Testis (tissue), 3 donors: ENCODE results near the gene COL17A1. TPM values are rescaled to one million over a fixed set of nuclear protein-coding genes. Genes with fewer than 3 reads are reported as not detected.

Source experiments
- DNase-seq: peaks from one replicate; pipeline ENCODE4 v3.0.0-alpha.2; 2019
- H3K27ac ChIP-seq, 2 donors: fragments of 200-600 bp; sonication (generic); one replicate each; pipeline ENCODE4 v1.5.1; 2019
- H3K27me3 ChIP-seq: fragments of 200-600 bp; sonication (generic); one replicate; pipeline ENCODE4 v1.5.1; 2019
- H3K36me3 ChIP-seq: fragments of 200-600 bp; sonication (generic); one replicate; pipeline ENCODE4 v1.5.1; 2017; ENCODE audit warnings: low read depth; ENCODE audit errors: missing control alignments
- H3K4me1 ChIP-seq: fragments of 200-600 bp; sonication (generic); one replicate; pipeline ENCODE4 v1.5.1; 2019
- H3K4me3 ChIP-seq, 2 donors: fragments of 200-600 bp; sonication (generic); one replicate each; pipeline ENCODE4 v1.5.1; 2017 to 2019
- H3K9me3 ChIP-seq: fragments of 200-600 bp; sonication (generic); one replicate; pipeline ENCODE4 v1.5.1; 2017
- CTCF ChIP-seq, 3 experiments: fragments of 450-650 bp in 2 of 3; fragments of 200-600 bp in 1 of 3; sonication (generic) in 1 of 3; IDR thresholded peaks; one replicate each; pipeline ENCODE4 v1.5.1; 2016 to 2019; ENCODE audit warnings: antibody characterized with exemption in 3 of 3, mild to moderate bottlenecking in 2 of 3, moderate library complexity in 1 of 3
- POLR2A ChIP-seq: fragments of 450-650 bp; IDR thresholded peaks from one replicate; pipeline ENCODE4 v1.6.1; 2017; ENCODE audit warnings: antibody characterized with exemption, mild to moderate bottlenecking, moderate library complexity
- WGBS, 2 donors: methylation state at CpG; one replicate each; pipeline ENCODE4 v1.1.5; 2018; 5-methylcytosine and 5-hydroxymethylcytosine counted together
- intact Hi-C: fragments of 100-400 bp; cut with DNase I; formaldehyde crosslinking; loops from one replicate; pipeline ENCODE4 v1.15.1; 2023; ENCODE audit warnings: low total_unique reads
- polyA plus RNA-seq: library from polyadenylated mRNA; stranded (reverse); fragments of 350-450 nt; fragmentation: Illumina TruSeq; extraction: RNeasy Lipid Tissue Mini Kit (QIAGEN cat#74804); gene quantifications from one replicate; pipeline ENCODE4 v1.2.3, GENCODE V29; 2014; ENCODE audit warnings: low read depth, low replicate concordance; ENCODE audit not compliant: insufficient read depth
- total RNA-seq, 2 donors: library from RNA; depleted of rRNA; stranded (reverse); fragments of >200 nt; gene quantifications; one replicate each; pipeline ENCODE4 v1.2.3, GENCODE V29; 2016

The COL17A1 gene
- total and polyA plus RNA-seq, 3 donors from 2014 or later: 7.1 to 30.6 (median 17.1) TPM

DNA sequence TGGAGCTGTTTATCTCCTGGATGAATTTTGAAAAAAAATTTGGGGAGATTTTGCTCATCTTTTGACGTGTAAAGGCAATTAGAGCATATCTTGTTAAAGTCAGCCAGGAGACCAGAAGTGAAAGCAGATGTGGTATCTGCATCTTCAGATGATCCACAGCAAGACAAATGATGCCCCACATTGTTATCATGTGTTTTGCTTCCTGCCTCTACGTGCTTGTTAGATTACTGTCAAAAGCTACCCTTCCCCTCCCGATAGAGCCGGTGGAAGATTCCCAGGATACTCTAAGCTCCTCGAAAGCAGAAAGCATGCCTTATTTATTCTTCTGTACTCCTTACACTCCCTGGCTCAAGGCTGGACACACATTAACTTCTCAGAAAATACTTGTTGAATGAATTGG lies 12.9 kb downstream of the COL17A1 start:
- no peaks in the 10 kb centered on the region for H3K9me3 ChIP-seq
- H3K27me3 ChIP-seq: no peaks in the 10 kb centered on the region
- no peak overlapping the region for H3K27ac ChIP-seq
- DNase-seq: no peak
- H3K36me3 ChIP-seq: no peaks in the 10 kb centered on the region
- intact Hi-C loops: no loop called here
- TF ChIP-seq POLR2A (no peak), CTCF (IDR thresholded peaks at IDR 0.05) (no peak)
- H3K4me1 ChIP-seq: peaks cover 4% of the 10 kb centered on the region
- no peak overlapping the region for H3K4me3 ChIP-seq
- WGBS, 2 donors: 45 to 46% methylated on average over 5 of the region's 5 CpGs

GRCh38 chr10:104069613-104070012 lies 16.1 kb downstream of the COL17A1 start:
- no peak overlapping the region for H3K4me3 ChIP-seq
- no peak for DNase-seq
- H3K4me1 ChIP-seq: peaks cover 4% of the 10 kb centered on the region
- H3K36me3 ChIP-seq: no peaks in the 10 kb centered on the region
- WGBS, 2 donors: 80 to 84% methylated on average over 6 of the region's 6 CpGs
- TF ChIP-seq CTCF (IDR thresholded peaks at IDR 0.05) (no peak), POLR2A (no peak)
- no peak overlapping the region for H3K27ac ChIP-seq
- H3K27me3 ChIP-seq: no peaks in the 10 kb centered on the region
- H3K9me3 ChIP-seq: no peaks in the 10 kb centered on the region
- intact Hi-C loops: no loop called here

- peak overlapping the region in 1 of 2 donors; percentile 21 for H3K4me3 ChIP-seq
- 15 to 36% methylated on average over 12 of the region's 12 CpGs for WGBS, 2 donors
- no peaks in the 10 kb centered on the region for H3K27me3 ChIP-seq
- TF ChIP-seq POLR2A (no peak), CTCF (IDR thresholded peaks at IDR 0.05) (no peak)
- H3K27ac ChIP-seq: no peak overlapping the region
- no peaks in the 10 kb centered on the region for H3K4me1 ChIP-seq
- peak; percentile 33 for DNase-seq
- intact Hi-C loops: no loop called here
- H3K36me3 ChIP-seq: no peaks in the 10 kb centered on the region
- H3K9me3 ChIP-seq: no peaks in the 10 kb centered on the region
Observed at GRCh38 chr10:104067525-104067924, 18.2 kb downstream of the COL17A1 start.

GRCh38 chr10:104066945-104067344 lies 18.7 kb downstream of the COL17A1 start:
- H3K4me1 ChIP-seq: no peaks in the 10 kb centered on the region
- no peak overlapping the region for H3K27ac ChIP-seq
- TF ChIP-seq POLR2A (no peak), CTCF (IDR thresholded peaks at IDR 0.05) (no peak)
- 50 to 52% methylated on average over 7 of the region's 7 CpGs for WGBS, 2 donors
- H3K27me3 ChIP-seq: no peaks in the 10 kb centered on the region
- H3K9me3 ChIP-seq: no peaks in the 10 kb centered on the region
- no peak for DNase-seq
- intact Hi-C loops: no loop called here
- no peak overlapping the region for H3K4me3 ChIP-seq
- H3K36me3 ChIP-seq: no peaks in the 10 kb centered on the region

GRCh38 chr10:104065748-104066147 lies 19.9 kb downstream of the COL17A1 start:
- intact Hi-C loops: no loop called here
- no peak overlapping the region for H3K27ac ChIP-seq
- no peaks in the 10 kb centered on the region for H3K36me3 ChIP-seq

More at GRCh38 chr10:104065748-104066147, 19.9 kb downstream of the COL17A1 start:
- H3K4me1 ChIP-seq: no peaks in the 10 kb centered on the region
- WGBS, 2 donors: 33 to 63% methylated on average over 1 of the region's 1 CpG
- no peaks in the 10 kb centered on the region for H3K27me3 ChIP-seq
- H3K4me3 ChIP-seq: no peak overlapping the region
- TF ChIP-seq CTCF (IDR thresholded peaks at IDR 0.05) (no peak), POLR2A (no peak)
- no peak for DNase-seq
- H3K9me3 ChIP-seq: no peaks in the 10 kb centered on the region
